ENCODE data around the gene HNRNPM.
"Not testable (repeated sequence)": the region's sequence is repeated elsewhere in the genome, so short reads cannot be mapped to it uniquely, and the experiment has no call there.

The HNRNPM gene

GRCh38 chr19:8426283-8426682, 18.5 kb upstream of the HNRNPM start:
- no peak for DNase-seq (ENCODE audit: low read depth in 2 of 2)

- no peak for DNase-seq (ENCODE audit: low read depth in 2 of 2)
Observed at GRCh38 chr19:8429044-8429443, 15.7 kb upstream of the HNRNPM start.

- DNase-seq (ENCODE audit: low read depth in 2 of 2): no peak
Observed at GRCh38 chr19:8429826-8430225, 14.9 kb upstream of the HNRNPM start.

GRCh38 chr19:8430650-8431049, 14.1 kb upstream of the HNRNPM start:
- DNase-seq (ENCODE audit: low read depth in 2 of 2): no peak

- no peak for DNase-seq (ENCODE audit: low read depth in 2 of 2)
Observed at GRCh38 chr19:8438236-8438635, 6.5 kb upstream of the HNRNPM start.

- no peak for DNase-seq (ENCODE audit: low read depth in 2 of 2)
Observed at GRCh38 chr19:8441725-8442544, 2.8 kb upstream of the HNRNPM start.

- DNase-seq (ENCODE audit: low read depth in 2 of 2): not testable (repeated sequence)
Observed at GRCh38 chr19:8444140-8444676, 567 bp upstream of the HNRNPM start.

- no peak for DNase-seq (ENCODE audit: low read depth in 2 of 2)
Observed at GRCh38 chr19:8445488-8446001, 770 bp downstream of the HNRNPM start.

GRCh38 chr19:8446061-8446709, 1.4 kb downstream of the HNRNPM start:
- DNase-seq (ENCODE audit: low read depth in 2 of 2): no peak

- no peak for DNase-seq (ENCODE audit: low read depth in 2 of 2)
Observed at GRCh38 chr19:8449830-8450229, 5.1 kb downstream of the HNRNPM start.

GRCh38 chr19:8451377-8451776, 6.6 kb downstream of the HNRNPM start:
- DNase-seq (ENCODE audit: low read depth in 2 of 2): no peak

GRCh38 chr19:8451885-8452284, 7.1 kb downstream of the HNRNPM start:
- no peak for DNase-seq (ENCODE audit: low read depth in 2 of 2)

- no peak for DNase-seq (ENCODE audit: low read depth in 2 of 2)
Observed at GRCh38 chr19:8452446-8453123, 7.8 kb downstream of the HNRNPM start.

- no peak for DNase-seq (ENCODE audit: low read depth in 2 of 2)
Observed at GRCh38 chr19:8453616-8454015, 8.8 kb downstream of the HNRNPM start.

- DNase-seq (ENCODE audit: low read depth in 2 of 2): no peak
Observed at GRCh38 chr19:8454218-8454617, 9.4 kb downstream of the HNRNPM start.

GRCh38 chr19:8455018-8455417, 10.2 kb downstream of the HNRNPM start:
- no peak for DNase-seq (ENCODE audit: low read depth in 2 of 2)

- no peak for DNase-seq (ENCODE audit: low read depth in 2 of 2)
Observed at GRCh38 chr19:8456064-8456463, 11.3 kb downstream of the HNRNPM start.

GRCh38 chr19:8457209-8457608, 12.4 kb downstream of the HNRNPM start:
- no peak for DNase-seq (ENCODE audit: low read depth in 2 of 2)

GRCh38 chr19:8457827-8458226, 13.1 kb downstream of the HNRNPM start:
- DNase-seq (ENCODE audit: low read depth in 2 of 2): no peak

GRCh38 chr19:8458380-8458779, 13.6 kb downstream of the HNRNPM start:
- no peak for DNase-seq (ENCODE audit: low read depth in 2 of 2)

- DNase-seq (ENCODE audit: low read depth in 2 of 2): no peak
Observed at GRCh38 chr19:8459095-8459494, 14.3 kb downstream of the HNRNPM start.

Data from fibroblast of skin of left quadriceps (primary cell).